ENCODE data around the gene CDHR5. TPM values are rescaled to one million over a fixed set of nuclear protein-coding genes. Genes with fewer than 3 reads are reported as not detected.
A peak's percentile ranks its signal among the peaks of the same experiment; 100 is the strongest.

CDHR5 gene
- total RNA-seq, 1 donor from 2014 or later, result not detected

DNA sequence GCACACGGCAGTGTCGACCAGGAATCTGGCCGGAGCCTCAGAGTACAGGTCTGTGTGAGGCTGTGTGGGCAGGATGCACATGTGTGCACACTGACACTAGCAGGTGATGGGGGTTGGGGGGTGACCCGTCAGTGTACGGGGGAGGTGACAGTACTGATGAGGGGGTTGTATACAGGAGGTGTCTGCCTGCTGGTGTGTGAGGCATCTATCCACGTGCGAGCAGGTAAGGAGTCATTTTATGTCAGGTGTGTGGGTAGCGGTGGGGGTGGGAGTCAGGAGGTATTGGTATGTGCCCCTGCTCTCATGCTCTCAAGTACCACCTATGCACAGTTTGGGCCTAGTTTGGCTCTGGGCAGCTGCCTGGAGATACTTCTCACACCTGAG, 53.0 kb downstream of the CDHR5 start:
- Mint-ChIP-seq H3K27me3 (ENCODE audit: unreplicated experiment) (peaks cover 16% of the 10 kb centered on the region), H3K27ac (ENCODE audit: unreplicated experiment) (no peak overlapping the region)
- TF ChIP-seq, protein P1, sequence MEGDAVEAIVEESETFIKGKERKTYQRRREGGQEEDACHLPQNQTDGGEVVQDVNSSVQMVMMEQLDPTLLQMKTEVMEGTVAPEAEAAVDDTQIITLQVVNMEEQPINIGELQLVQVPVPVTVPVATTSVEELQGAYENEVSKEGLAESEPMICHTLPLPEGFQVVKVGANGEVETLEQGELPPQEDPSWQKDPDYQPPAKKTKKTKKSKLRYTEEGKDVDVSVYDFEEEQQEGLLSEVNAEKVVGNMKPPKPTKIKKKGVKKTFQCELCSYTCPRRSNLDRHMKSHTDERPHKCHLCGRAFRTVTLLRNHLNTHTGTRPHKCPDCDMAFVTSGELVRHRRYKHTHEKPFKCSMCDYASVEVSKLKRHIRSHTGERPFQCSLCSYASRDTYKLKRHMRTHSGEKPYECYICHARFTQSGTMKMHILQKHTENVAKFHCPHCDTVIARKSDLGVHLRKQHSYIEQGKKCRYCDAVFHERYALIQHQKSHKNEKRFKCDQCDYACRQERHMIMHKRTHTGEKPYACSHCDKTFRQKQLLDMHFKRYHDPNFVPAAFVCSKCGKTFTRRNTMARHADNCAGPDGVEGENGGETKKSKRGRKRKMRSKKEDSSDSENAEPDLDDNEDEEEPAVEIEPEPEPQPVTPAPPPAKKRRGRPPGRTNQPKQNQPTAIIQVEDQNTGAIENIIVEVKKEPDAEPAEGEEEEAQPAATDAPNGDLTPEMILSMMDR (IDR thresholded peaks at IDR 0.05; ENCODE audit: partially characterized antibody, unreplicated experiment), result no peak

DNA sequence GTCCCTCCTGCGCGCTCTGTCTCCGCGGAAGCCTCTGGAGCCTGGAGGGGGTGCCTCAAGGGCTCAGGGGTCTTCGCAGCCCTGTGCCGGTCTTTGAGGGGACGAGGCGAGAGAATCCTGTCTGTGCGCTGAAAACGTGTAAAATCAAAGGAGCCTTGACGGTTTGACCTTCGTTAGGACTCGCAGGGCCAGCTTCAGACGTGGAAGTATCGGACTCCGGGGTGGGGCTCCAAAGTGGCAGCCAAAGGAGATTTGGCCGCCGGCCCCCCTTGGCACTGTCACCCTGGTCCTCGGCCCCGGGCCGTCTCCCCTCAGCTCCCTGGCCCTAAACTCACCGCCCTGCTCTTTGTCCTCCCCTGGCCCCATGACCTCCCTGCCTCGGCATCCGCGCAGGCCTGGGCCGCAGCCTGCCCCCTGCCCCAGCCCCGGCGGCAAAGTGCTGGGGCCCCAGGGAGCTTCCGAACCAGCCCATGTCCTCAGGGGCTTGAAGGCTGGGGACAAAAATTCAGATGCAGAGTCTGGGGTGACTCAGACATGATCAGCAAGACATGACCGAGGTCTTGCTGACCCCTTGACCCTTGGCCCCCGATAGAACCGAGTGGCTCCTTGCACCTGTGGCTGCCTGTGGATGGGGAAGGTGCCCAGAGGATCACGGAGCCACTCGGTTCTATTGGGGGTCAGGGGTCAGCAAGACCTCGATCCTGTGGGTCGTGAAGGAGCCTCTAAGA, 55.4 kb downstream of the CDHR5 start:
- peaks cover 4% of the 10 kb centered on the region for H3K4me1 Mint-ChIP-seq (ENCODE audit: low read depth, unreplicated experiment)
- H3K27ac Mint-ChIP-seq (ENCODE audit: unreplicated experiment), result peak overlapping the region; percentile 75

More for the DNA sequence above, 53.0 kb downstream of the CDHR5 start:
- H3K9me3 Mint-ChIP-seq (ENCODE audit: unreplicated experiment), result peaks cover 10% of the 10 kb centered on the region
- no peak for DNase-seq
- H3K4me1 Mint-ChIP-seq (ENCODE audit: low read depth, unreplicated experiment), result peaks cover 11% of the 10 kb centered on the region
- H3K4me3 Mint-ChIP-seq (ENCODE audit: unreplicated experiment), result no peak overlapping the region
- H3K36me3 Mint-ChIP-seq (ENCODE audit: unreplicated experiment), result no peaks in the 10 kb centered on the region

DNA sequence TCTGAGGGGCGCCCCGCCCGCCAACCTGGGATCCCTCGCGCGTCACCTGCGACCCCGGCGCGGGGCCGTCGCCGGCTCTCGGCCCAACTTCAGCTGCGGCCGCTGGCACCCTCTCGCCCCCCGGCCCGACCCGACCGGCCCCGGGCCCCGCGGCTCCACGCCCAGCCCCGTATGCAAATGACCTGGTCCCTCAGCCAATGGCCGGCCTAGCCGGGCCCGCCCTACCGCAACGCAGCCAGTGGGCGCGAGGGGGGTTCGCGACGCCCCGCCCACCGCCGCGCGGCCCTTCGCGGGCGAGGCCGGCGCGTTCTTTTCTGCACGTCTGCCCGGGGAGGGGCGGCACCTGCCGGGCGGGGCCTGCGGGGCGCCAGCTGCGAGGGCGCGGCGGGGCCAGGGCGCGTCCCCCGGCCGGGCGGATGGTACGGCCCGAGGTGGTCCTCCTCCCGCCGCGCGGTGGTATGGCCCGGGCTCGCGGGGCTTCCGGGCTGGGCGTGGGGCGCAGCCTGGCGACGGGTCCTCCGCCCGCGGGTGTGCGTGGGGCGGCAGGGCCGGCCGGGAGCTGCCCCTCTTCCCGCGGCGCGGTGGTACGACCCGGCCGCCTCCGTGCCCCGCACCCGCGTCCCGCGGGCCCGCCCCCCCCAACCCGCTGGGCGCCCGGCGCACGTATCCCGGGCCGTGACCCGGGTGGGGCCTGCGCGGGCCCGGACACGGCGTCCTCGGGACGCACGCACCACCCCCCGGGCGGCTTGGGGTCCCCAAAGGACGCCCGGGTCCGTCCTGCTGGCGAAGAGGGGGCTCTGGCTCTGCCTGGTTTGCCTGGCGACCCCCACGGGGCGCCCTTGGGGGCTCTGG, 56.2 kb downstream of the CDHR5 start:
- Mint-ChIP-seq H3K36me3 (ENCODE audit: unreplicated experiment) (no peaks in the 10 kb centered on the region), H3K4me3 (ENCODE audit: unreplicated experiment) (peak overlapping the region; percentile 81), H3K4me1 (ENCODE audit: low read depth, unreplicated experiment) (no peaks in the 10 kb centered on the region), H3K9me3 (ENCODE audit: unreplicated experiment) (peaks cover 2% of the 10 kb centered on the region), H3K27ac (ENCODE audit: unreplicated experiment) (peak overlapping the region; percentile 75), H3K27me3 (ENCODE audit: unreplicated experiment) (peaks cover 9% of the 10 kb centered on the region)
- DNase-seq, result peak; percentile 96
- TF ChIP-seq, protein P1 (IDR thresholded peaks at IDR 0.05; ENCODE audit: partially characterized antibody, unreplicated experiment), result no peak

More for the DNA sequence above, 55.4 kb downstream of the CDHR5 start:
- Mint-ChIP-seq H3K9me3 (ENCODE audit: unreplicated experiment) (peaks cover 5% of the 10 kb centered on the region), H3K4me3 (ENCODE audit: unreplicated experiment) (peak overlapping the region; percentile 81), H3K27me3 (ENCODE audit: unreplicated experiment) (peaks cover 9% of the 10 kb centered on the region), H3K36me3 (ENCODE audit: unreplicated experiment) (no peaks in the 10 kb centered on the region)
- TF ChIP-seq, protein P1 (IDR thresholded peaks at IDR 0.05; ENCODE audit: partially characterized antibody, unreplicated experiment), result no peak
- DNase-seq, result no peak

- peak overlapping the region; percentile 85 for H3K4me3 Mint-ChIP-seq (ENCODE audit: unreplicated experiment)
- H3K9me3 Mint-ChIP-seq (ENCODE audit: unreplicated experiment), result peaks cover 2% of the 10 kb centered on the region
- no peak for DNase-seq
- H3K27ac Mint-ChIP-seq (ENCODE audit: unreplicated experiment), result peak overlapping the region; percentile 28
- no peaks in the 10 kb centered on the region for H3K36me3 Mint-ChIP-seq (ENCODE audit: unreplicated experiment)
- TF ChIP-seq, protein P1 (IDR thresholded peaks at IDR 0.05; ENCODE audit: partially characterized antibody, unreplicated experiment), result no peak
- H3K27me3 Mint-ChIP-seq (ENCODE audit: unreplicated experiment), result peaks cover 9% of the 10 kb centered on the region
- no peaks in the 10 kb centered on the region for H3K4me1 Mint-ChIP-seq (ENCODE audit: low read depth, unreplicated experiment)
These were observed 57.0 kb downstream of the CDHR5 start for GRCh38 chr11:567629-568292.

All from glutamatergic neuron (in vitro differentiated cells).